GM20000 (cell line): Measurements from ENCODE around the gene KDELR3.
A peak's percentile ranks its signal among the peaks of the same experiment; 100 is the strongest.

Experiments used
- DNase-seq: peaks from one replicate; pipeline ENCODE4 v3.0.0; 2012; ENCODE audit warnings: low spot score
- CTCF ChIP-seq: IDR thresholded peaks from 2 replicates; pipeline ENCODE4 v1.5.1; 2012; ENCODE audit warnings: mild to moderate bottlenecking, control low read depth; ENCODE audit errors: extremely low read depth, missing control alignments

The KDELR3 gene

GRCh38 chr22:38467904-38468442, at the start of gene KDELR3:
Gene KDELR3, plus strand, starts transcription at chr22:38468096. Its CDS starts 138 bp downstream, at chr22:38468234.
- no peak for TF ChIP-seq CTCF
- peak; percentile 92 for DNase-seq

DNA sequence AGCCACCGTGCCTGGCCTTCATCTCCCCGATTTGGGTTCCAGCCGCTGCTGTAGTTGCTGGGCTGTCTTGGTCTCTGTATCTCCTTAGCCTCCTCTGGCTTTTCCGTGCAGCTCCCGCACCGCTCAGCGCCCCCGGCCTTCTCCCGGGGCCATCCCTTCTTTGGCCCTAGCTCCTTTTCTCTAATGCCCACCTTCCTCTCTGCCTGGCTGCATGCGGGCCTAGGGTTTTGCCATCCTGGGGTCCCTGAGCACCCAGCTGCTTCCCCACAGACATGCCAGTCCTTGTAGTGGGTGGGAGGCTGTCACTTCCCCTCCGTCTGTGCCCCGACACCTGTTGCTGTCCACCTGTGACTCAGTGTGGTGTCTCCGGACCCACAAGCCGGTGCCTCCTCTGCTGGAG, 49.3 kb upstream of the KDELR3 start:
- TF ChIP-seq CTCF, result no peak
- no peak for DNase-seq

GRCh38 chr22:38419121-38419857, 48.6 kb upstream of the KDELR3 start:
- no peak for DNase-seq
- TF ChIP-seq CTCF, result no peak

GRCh38 chr22:38419858-38420160, 48.1 kb upstream of the KDELR3 start:
- DNase-seq, result no peak
- no peak for TF ChIP-seq CTCF

DNA sequence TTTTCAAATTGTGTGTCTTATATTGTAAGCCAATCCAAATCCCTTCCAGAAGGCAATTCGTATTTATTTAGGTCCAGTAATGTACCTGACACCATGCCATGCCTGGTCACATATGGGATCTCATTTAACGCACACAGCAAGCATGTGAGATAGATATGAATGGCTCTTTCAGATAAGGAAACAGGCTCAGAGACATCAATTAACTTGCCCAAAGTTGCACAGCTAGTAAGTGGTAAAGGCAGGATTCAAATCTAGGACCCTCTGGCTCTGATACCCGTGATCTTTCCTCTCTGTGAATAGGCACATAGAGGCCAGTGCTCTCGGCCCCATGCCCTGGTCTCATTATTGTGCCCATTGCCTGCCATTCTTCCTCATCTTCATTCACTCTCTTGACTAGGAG, 47.2 kb upstream of the KDELR3 start:
- no peak for DNase-seq
- TF ChIP-seq CTCF, result no peak

- TF ChIP-seq CTCF, result no peak
- DNase-seq, result no peak
These were observed 45.0 kb upstream of the KDELR3 start for GRCh38 chr22:38422611-38423511.
